Caco-2 (cell line): Measurements from ENCODE around the gene GPN1. TPM values are rescaled to one million over a fixed set of nuclear protein-coding genes. Genes with fewer than 3 reads are reported as not detected.
"Not testable (repeated sequence)": the region's sequence is repeated elsewhere in the genome, so short reads cannot be mapped to it uniquely, and the experiment has no call there.

Experiments used
- BruUV-seq: library from RNA; stranded (reverse); fragments of 400-500 nt; replicated peaks from 2 replicates; lab custom pipeline; 2021; lab: Mats Ljungman, UMichigan
- CTCF ChIA-PET: fragments of 300-600 bp; sonication (Branson Sonifier 250); formaldehyde crosslinking; loops from one replicate; lab custom pipeline; 2022; ENCODE audit warnings: antibody characterized with exemption; lab: Charles Lee
- POLR2A ChIA-PET: fragments of 300-600 bp; sonication (Branson Sonifier 250); formaldehyde crosslinking; loops from one replicate; lab custom pipeline; 2022; ENCODE audit warnings: antibody characterized with exemption; lab: Charles Lee
- DNase-seq, 2 experiments: peaks; one replicate each; pipeline versions ENCODE4 v3.0.0 to v3.0.0-alpha.2; 2020 to 2022
- H3K27me3 ChIP-seq: replicated peaks from 2 replicates; pipeline ENCODE4 v1.6.0; 2011; ENCODE audit warnings: low read length; ENCODE audit not compliant: control insufficient read depth, insufficient read depth
- H3K36me3 ChIP-seq: 2 replicates; pipeline ENCODE4 v1.5.1; 2011; ENCODE audit warnings: low read length; ENCODE audit not compliant: control insufficient read depth, insufficient read depth
- H3K4me1 ChIP-seq: fragments of 250-450 bp; sonication (Bioruptor Pico); 2 replicates; pipeline ENCODE4 v1.5.1; 2020; ENCODE audit warnings: mild to moderate bottlenecking
- H3K4me3 ChIP-seq: 2 replicates; pipeline ENCODE4 v1.5.1; 2011; ENCODE audit warnings: low read depth, mild to moderate bottlenecking, control low read depth, low read length
- H3K9me3 ChIP-seq: fragments of 250-450 bp; sonication (Bioruptor Pico); 2 replicates; pipeline ENCODE4 v1.5.1; 2020; ENCODE audit warnings: mild to moderate bottlenecking, moderate library complexity
- H3K27ac Mint-ChIP-seq: one replicate; pipeline ENCODE4 v1.8.0; 2022; ENCODE audit warnings: mixed read lengths; ENCODE audit not compliant: unreplicated experiment
- H3K27me3 Mint-ChIP-seq: one replicate; pipeline ENCODE4 v1.8.0; 2022; ENCODE audit warnings: mixed read lengths; ENCODE audit not compliant: insufficient read depth, unreplicated experiment
- H3K36me3 Mint-ChIP-seq: one replicate; pipeline ENCODE4 v1.8.0; 2022; ENCODE audit warnings: mild to moderate bottlenecking, mixed read lengths; ENCODE audit not compliant: insufficient read depth, unreplicated experiment
- H3K4me1 Mint-ChIP-seq: one replicate; pipeline ENCODE4 v1.8.0; 2022; ENCODE audit warnings: low read depth, mixed read lengths; ENCODE audit not compliant: unreplicated experiment
- H3K4me3 Mint-ChIP-seq: one replicate; pipeline ENCODE4 v1.8.0; 2022; ENCODE audit warnings: mild to moderate bottlenecking, moderate library complexity, mixed read lengths; ENCODE audit not compliant: unreplicated experiment
- H3K9me3 Mint-ChIP-seq: one replicate; pipeline ENCODE4 v1.8.0; 2022; ENCODE audit warnings: mixed read lengths; ENCODE audit not compliant: unreplicated experiment
- CTCF ChIP-seq, 2 experiments: fragments of 200-600 bp in 1 of 2; IDR thresholded peaks; 1 replicate in 1 of 2; 2 replicates in 1 of 2; pipeline versions ENCODE4 v1.5.1 to v1.8.0; 2011 to 2022; ENCODE audit warnings: antibody characterized with exemption in 1 of 2, control low read depth in 1 of 2, inconsistent platforms in 1 of 2, low read depth in 1 of 2, low read length in 1 of 2, mild to moderate bottlenecking in 1 of 2, moderate library complexity in 1 of 2; ENCODE audit not compliant: insufficient read depth in 1 of 2, severe bottlenecking in 1 of 2, unreplicated experiment in 1 of 2
- intact Hi-C: fragments of 100-400 bp; cut with micrococcal nuclease; formaldehyde crosslinking; loops from one replicate; pipeline ENCODE4 v1.10.0; 2022; ENCODE audit not compliant: unreplicated experiment
- total RNA-seq: library from RNA; stranded (reverse); gene quantifications from 2 replicates; pipeline ENCODE4 v1.2.3, GENCODE V29; 2022

The GPN1 gene
- total RNA-seq, 1 experiment from 2014 or later = 60.9 TPM

- Histone ChIP-seq H3K27me3 (no peaks in the 10 kb centered on the region), H3K36me3 (peaks cover 2% of the 10 kb centered on the region), H3K9me3 (no peaks in the 10 kb centered on the region), H3K4me1 (peaks cover 28% of the 10 kb centered on the region), H3K4me3 (no peak overlapping the region)
- BruUV-seq = no TSS peak
- POLR2A ChIA-PET = interaction anchor here (0.5 to 2.0 kb wide), 5 partner anchors 20 to 854 kb away, joined by 3 to 10 read pairs (median 3); partner anchors contain the start of genes PPM1G, SLC4A1AP and SUPT7L
- peak; percentile 99 to 100 for TF ChIP-seq CTCF (IDR thresholded peaks at IDR 0.05; ENCODE audit: insufficient read depth in 1 of 2, low read depth in 1 of 2, low read length in 1 of 2, severe bottlenecking in 1 of 2, unreplicated experiment in 1 of 2)
- Mint-ChIP-seq H3K27ac (peak overlapping the region; percentile 81), H3K4me1 (peaks cover 14% of the 10 kb centered on the region), H3K27me3 (no peaks in the 10 kb centered on the region), H3K9me3 (no peaks in the 10 kb centered on the region), H3K36me3 (peaks cover 52% of the 10 kb centered on the region), H3K4me3 (no peak overlapping the region)
- peak; percentile 82 to 93 for DNase-seq
- intact Hi-C loops = loop anchor here (1.0 kb wide), 1 partner anchor 19 kb away; no protein-coding TSS in a partner anchor
- CTCF ChIA-PET = interaction anchor here (0.5 to 3.7 kb wide), 33 partner anchors 9 to 1068 kb away, joined by 3 to 29 read pairs (median 4); partner anchors contain the start of genes CCDC121, GPN1, NRBP1 and PPM1G
Measured at GRCh38 chr2:27683390-27684071, 54.7 kb downstream of the GPN1 start.

GRCh38 chr2:27685006-27685405 lies 56.2 kb downstream of the GPN1 start:
- POLR2A ChIA-PET, H3K9me3 ChIP-seq, H3K27me3 Mint-ChIP-seq, BruUV-seq, DNase-seq, intact Hi-C loops, H3K4me3 Mint-ChIP-seq, H3K27me3 ChIP-seq, H3K27ac Mint-ChIP-seq, H3K36me3 ChIP-seq, H3K9me3 Mint-ChIP-seq, H3K4me3 ChIP-seq: not testable (repeated sequence)
- CTCF ChIA-PET = interaction anchor here (3.7 kb wide), 1 partner anchor 20 kb away, joined by 29 read pairs; no protein-coding TSS in a partner anchor
- Mint-ChIP-seq H3K36me3 (peaks cover 39% of the 10 kb centered on the region), H3K4me1 (peaks cover 14% of the 10 kb centered on the region)
- H3K4me1 ChIP-seq = peaks cover 28% of the 10 kb centered on the region

GRCh38 chr2:27685577-27685976 lies 56.7 kb downstream of the GPN1 start:
- no peak for DNase-seq
- TF ChIP-seq CTCF (IDR thresholded peaks at IDR 0.05; ENCODE audit: insufficient read depth in 1 of 2, low read depth in 1 of 2, low read length in 1 of 2, severe bottlenecking in 1 of 2, unreplicated experiment in 1 of 2) = no peak
- no TSS peak for BruUV-seq
- H3K36me3 Mint-ChIP-seq = peaks cover 39% of the 10 kb centered on the region
- CTCF ChIA-PET = no interaction called here
- no peak overlapping the region for H3K4me3 Mint-ChIP-seq
- H3K27me3 Mint-ChIP-seq = no peaks in the 10 kb centered on the region
- Histone ChIP-seq H3K27me3 (no peaks in the 10 kb centered on the region), H3K4me3 (no peak overlapping the region), H3K36me3 (peaks cover 3% of the 10 kb centered on the region), H3K4me1 (peaks cover 28% of the 10 kb centered on the region), H3K9me3 (no peaks in the 10 kb centered on the region)
- intact Hi-C loops = no loop called here
- H3K9me3 Mint-ChIP-seq = no peaks in the 10 kb centered on the region
- peaks cover 14% of the 10 kb centered on the region for H3K4me1 Mint-ChIP-seq
- H3K27ac Mint-ChIP-seq = no peak overlapping the region
- POLR2A ChIA-PET = no interaction called here
